Measurements from ENCODE around the gene LRRC25.

The LRRC25 gene

DNA sequence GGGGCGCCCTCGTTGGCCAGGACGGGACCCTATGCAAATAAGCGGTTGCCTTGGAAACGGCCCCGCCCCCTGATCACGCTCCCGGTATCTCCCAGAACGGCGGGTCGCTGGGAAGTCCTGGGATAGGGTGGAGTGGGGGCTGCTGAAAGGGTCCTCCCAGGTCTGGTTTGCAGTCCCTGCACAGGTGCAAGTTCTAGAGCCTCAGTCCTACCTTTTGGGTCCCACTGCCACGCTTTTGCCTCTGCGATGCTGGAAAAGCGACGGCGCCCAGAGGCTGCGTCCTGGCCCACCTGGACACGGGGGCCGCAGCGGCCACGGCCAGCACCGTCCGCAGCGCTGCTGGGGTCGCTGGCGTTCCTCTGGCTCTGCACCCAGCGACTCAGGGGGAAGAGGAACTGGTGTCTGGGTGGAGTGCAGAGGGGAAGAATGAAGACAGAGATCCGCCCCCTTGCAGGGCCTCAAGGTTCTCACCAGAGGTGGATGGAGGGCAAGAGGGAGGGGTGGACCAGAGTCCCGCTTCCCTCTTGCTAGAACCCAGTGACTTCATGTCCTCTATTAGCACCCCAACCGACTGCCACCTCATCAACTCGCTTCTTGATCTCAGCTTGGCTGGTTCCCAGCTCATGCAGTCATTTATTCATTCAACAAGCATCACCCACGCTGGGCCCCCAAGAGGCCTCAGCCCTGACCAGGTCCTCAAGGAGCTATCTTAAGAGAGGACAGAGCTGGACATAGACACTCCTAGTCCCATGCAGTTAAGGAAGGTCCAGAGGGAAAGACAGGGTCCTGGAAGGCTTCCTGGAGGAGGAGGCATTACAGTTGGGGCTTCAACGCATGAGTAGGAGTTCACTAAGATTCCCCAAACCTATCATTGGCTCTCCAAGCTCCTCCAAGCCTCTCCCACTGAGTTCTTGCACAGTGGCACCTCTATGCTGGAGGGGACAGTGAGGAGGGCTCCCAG, at the start of gene LRRC25:
LRRC25 (minus strand) TSS at position 381 of the 961 bp plus-strand sequence. CDS start 659 bp downstream, outside the sequence.
- peak; percentile 69 to 79 for DNase-seq

DNA sequence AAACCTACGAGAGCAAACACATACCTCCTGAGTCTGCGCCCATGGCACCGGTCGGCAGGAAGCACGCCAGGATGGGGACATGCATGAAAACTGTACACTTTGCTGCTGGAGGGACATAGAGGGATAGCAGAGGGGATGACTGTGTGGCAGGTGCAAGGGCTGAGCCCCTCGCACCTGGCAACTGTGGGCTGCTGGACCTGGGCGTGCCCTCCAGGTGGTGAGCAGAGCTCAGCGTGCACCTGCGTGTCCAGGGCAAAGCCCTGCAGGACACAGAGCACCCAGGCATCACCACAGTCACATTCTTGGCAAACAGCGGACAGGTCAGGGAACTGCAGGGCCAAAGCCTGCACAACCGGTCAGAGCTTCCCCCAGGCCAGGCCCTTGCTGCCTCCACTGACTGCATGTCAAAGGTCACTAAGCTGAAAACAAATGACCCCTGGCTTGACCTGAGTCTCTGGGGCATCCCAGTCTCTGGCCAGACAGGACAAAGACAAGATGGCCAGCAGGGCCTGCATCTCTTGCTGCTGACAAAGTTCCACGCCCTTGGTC, 49.5 kb upstream of the LRRC25 start:
- DNase-seq = no peak

DNA sequence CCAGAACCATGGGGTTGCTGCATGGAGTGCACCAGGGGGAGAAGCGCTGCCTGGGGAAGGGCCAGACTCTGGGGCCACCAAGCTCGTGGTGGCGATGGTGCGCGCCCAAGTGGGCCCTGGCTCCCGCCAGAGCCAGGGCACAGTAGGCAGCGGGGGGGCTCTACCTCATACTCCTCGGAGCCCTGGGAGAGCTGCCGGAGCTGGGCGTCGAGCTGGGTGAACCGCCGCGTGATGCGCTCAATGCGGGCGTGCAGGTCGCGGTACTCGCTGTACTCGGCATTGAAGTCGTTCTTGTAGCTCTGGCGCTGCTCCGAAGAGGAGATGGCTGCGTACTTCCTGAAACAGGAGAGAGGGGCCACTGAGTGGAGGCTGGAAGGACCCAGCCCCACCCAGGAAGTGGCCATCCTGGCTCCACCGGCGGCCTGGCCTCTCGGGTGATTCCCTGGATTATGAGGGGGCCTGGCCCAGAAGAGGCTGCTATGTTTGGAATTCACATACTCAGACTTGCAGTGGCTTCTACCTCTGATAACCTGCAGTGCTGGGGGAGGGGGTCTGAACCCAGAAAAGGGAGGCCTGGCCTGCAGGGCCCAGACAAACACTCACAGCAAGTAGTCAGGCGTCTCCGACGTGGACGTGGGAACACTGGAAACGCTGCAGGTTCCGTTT, 48.9 kb upstream of the LRRC25 start:
- no peak for DNase-seq

DNA sequence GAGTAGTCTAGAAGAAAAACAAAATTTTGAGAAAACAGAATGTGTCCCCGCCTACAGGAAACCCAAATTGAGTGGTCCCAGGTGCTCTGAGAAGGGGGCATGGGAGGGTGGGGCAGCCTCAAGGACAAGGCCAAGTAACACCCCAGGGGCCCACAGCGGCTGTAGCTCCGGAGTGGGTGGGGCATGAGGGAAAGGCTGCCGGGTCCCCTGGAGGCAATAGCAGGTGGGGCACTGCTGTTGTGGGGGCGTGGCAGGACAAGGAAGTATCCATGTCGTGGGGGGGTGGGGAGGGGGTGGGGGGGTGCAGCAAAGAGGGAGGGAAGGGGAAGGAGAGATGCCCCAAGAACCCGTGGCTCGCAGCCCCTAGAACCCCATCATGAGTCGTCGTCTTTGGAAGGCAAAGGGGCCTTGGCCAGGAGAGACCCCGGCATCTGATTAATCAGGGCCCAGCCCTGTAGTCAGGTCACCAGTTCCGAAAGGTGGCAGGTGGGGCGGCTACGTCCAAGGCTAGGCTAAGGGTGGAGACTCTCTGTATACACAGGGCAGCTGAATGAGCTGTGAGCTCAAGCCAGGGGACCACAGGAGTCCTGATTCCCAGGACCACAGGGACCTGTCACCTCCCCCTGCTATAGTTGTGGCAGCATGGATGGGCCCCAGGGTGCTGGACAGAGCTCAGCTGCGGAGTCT, 48.0 kb upstream of the LRRC25 start:
- DNase-seq = no peak

DNA sequence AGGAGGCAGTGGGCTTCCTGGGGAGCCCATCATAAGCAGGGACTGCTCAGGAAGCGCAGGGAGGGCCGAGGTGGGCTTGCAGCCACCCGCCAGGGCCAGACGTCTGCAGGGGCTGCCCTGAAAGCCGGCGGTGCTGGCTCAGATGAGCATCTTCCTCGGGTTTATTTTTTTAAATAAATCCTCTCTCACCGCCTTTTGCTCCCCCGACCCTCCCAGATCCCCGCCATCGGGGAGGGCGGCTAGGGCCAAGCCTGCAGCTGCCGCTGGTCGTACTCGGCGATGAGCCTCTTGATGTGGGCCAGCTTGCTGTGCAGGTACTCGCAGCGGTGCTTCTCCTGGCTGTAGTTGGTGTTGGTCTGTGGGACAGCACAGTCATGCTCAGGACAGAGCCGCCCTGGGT, 47.1 kb upstream of the LRRC25 start:
- no peak for DNase-seq

DNA sequence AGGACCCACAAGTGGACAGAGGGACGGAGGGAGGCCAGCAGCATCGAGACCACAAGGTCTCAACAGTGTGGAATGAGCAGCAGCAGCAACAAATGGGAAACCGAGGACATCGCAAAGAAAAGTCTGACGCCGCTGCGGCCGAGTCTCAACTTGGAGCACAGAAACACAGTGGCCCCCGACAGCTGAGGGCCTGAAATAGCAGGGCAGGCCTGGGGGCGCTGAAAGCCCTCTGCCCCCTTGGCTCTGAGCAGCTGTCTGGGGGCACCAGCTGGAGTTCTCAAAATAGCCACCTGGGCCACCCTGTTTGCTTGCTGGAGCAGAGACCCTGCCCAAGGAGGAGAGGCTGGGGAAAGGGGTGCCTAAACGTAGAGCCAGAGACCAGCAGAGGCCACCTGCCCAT, 46.4 kb upstream of the LRRC25 start:
- no peak for DNase-seq

DNA sequence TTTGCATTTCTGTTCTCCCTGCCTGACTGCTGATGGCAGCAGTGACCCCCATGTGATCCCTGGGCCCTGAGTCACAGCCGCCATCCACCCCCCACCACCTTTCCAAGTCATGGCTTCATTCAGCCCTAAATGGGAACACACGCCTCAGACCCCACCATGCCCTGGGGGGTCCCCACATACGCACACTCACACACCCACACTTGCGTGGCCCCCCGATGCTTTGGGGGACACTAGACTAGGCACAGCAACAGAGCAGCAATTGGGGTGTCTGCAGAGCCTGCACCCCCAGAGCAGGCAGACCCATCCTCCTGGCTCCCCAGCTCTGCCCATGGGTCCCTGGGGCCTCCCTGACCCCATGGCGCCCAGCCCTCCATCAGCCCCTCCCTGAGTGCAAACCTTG, 46.0 kb upstream of the LRRC25 start:
- no peak for DNase-seq

DNA sequence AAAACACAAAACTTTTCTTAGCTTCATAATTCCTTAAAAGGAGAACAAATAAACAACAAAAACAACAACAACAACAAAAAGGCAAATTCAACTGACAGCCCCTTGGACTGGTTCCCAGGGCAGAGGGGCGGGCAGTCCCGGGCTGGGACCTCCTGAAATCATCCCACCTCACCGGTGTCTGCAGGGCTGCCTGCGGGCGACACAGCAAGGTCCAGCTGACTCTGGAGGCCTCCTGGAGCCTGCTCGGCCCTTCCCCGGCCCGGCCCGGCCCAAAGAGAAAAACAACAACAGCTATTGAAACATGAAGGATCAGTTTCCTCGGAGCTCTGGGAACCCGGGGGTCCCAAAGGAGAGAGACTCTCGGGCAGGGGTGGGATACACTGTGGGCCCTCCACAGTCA, 45.5 kb upstream of the LRRC25 start:
- no peak for DNase-seq

DNA sequence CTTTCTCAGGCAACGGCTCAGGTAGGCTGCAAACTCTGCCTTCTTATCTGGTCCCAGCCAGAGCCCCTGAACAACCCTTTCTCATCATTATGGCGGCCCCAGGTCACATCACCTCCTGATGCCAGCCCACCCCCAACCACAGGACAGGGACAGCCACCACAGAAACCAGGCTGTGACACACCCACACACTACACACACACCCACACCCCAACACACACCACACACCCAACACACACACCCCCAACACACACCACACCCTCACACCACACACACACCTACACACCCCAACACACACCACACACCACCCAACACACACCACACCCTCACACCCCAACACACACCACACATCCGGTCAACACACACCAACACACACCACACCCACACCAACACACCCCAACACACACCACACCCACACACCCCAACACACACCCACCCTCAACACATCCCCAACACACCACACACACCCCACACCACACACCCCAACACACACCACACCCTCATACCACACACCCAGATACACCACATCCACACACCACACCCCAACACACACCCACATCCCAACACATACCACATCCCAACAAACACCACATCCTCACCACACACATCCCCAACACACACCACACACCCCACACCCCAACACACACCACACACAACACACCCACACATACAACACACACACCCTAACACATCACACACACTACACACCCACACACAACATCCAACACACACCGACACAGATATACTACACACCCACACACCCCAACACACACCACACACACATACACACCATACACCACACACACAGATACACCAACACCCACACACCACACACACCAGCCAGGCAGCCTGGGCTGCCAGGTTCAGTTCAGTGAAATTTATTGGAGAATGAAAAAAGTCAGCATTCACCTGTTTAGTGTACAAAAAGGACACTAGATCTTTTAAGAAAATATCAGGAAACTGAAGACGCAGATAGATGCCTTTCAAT, 44.7 kb upstream of the LRRC25 start:
- no peak for DNase-seq

DNA sequence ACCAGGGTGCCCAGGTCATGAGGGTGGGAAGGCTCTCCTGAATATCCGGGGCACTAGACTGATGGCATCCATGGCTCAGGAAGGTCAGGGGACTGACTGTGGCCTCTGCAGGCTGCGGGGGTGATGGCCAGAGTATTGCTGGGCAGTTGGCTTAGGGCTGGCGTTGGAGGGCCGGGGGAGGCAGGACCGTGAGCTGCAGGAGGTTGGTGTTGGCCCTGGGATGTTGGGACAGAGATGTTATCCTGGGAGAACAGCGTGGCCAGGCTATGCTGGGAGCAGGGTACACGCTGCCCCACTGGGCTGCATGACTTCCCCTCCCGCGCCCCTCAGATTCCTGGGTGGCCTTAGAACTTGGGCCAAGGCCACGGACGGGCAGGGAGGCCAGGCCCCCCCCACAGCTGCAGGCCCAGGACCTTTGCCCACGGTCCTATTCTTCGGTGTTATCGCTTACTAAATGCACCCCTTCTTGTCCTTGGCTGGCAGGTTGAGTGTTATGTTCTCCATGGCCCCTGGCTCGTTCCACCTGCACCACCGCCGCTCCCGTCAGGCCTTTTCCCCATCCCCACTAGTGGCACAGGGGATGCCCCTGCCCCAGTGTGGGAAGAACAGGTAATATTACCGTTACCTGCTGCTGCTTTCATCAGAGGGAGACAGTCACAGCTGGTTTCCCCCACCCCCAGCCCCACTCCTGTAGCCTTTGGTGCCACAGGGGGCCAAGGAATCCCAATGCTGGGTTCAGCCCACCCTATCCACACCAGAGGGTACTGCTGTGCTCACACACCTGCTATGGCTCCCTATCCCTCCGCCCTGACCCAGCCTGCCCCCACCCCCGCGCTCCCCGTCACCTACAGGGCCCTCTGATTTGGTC, 43.7 kb upstream of the LRRC25 start:
- DNase-seq = no peak

DNA sequence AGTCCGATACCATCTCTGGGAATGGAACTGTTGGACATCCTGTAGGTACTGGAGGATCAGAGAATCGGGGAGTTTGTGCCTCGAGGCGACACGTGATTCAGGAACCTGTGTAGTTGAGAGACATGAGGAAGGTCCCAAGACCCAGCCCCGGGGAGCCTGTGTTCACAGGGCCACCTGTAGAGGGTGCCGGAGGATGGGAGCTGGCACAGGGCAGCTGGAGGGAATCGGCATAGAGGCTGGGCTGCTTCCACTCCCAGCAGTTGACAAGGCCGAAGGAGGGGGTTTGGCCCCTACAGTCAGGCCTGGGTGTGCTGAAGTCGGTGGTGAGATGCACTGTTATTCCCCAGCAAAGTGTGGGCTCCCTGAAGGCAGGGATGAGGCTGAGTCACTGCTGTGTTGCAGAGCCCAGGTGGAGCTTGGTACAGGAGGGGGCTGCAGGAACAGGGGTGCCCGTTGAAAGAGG, 43.0 kb upstream of the LRRC25 start:
- DNase-seq = peak in 1 of 2 experiments; percentile 3

DNA sequence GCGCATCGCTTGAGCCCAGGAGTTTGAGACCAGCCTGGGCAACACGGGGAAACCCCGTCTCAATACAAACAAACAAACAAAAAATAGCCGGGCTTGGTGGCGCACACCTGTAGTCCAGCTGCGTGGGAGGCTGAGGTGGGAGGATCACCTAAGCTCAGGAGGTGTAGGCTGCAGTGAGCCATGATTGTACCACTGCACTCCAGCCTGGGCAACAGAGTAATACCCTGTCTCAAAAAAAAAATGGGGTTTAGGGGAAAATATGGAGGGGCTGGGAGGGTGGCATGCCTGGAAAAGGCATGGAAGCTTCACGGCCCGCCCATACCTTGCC, 42.5 kb upstream of the LRRC25 start:
- DNase-seq = no peak

DNA sequence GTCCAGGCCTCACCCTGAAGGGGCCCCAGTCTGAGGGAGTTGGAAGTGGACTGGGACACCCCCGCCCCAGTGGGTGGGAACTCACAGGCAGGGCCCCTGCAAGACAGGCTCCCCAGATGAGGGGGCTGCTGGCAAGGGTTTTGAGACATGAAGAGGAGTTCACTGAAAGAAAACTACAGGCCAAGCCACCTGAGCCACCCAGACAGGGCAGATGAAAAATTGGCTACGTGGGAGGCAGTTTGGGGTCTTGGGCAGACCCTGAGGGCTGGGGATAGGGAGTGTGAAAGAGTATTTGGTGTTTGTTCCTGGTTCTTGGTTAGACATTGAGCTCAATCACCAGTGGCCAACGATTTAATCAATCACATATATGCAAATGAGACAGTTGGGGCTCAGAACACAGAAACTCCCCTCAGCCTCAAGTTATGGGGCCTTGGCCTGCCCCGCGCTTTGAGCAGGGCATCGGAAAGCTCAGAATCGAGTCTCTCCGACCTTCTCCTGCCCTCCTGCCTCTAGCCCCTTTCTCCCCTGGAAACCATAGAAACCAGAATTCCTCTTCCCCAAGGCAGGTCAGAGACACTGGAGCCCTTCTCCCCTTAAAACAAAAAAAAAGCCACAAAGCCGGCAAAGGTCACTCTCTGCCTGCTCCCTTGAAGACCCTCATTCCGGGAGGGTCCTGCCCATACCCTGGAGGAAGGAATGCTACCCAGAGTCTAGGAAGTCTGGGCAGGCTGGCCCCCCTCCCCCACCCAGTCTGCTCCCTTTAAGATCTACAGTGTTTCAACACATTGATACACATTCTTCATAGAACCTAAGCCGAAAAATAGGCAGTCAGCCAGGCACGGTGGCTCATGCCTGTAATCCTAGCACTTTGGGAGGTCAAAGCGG, 41.8 kb upstream of the LRRC25 start:
- no peak for DNase-seq

DNA sequence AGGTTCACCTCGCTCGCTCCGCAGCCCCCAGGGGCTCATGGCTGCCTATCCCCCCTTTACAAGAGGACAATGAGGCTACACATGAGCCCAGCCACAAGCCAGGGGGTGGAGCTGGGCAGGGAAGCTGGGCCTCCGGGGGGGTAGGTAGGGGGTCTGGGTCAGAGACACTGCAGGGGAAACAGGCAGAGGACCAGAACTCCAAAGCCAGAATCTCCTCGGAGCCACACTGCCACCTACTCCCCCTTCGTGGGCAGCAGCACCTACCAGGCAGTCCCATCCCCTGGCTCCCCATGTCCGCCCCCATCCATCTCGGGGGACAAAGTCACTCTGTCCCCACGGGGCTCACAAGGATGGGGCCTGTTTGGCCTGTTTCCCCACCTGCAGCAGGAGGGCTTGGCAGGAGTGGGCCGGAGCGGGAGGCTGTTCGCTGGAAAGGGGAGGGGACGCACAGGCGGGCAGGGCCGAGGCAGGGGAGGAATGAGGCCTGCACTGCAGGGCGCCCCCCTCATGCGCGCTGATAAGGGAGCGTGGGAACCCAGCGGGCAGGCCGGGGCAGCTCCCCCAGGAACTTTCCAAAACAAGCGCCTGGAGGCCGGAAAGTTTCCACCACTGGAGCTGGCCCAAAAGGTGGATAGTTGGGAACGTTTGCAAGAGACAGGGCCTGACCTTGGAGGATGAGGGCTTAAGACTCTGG, 41.1 kb upstream of the LRRC25 start:
- no peak for DNase-seq

DNA sequence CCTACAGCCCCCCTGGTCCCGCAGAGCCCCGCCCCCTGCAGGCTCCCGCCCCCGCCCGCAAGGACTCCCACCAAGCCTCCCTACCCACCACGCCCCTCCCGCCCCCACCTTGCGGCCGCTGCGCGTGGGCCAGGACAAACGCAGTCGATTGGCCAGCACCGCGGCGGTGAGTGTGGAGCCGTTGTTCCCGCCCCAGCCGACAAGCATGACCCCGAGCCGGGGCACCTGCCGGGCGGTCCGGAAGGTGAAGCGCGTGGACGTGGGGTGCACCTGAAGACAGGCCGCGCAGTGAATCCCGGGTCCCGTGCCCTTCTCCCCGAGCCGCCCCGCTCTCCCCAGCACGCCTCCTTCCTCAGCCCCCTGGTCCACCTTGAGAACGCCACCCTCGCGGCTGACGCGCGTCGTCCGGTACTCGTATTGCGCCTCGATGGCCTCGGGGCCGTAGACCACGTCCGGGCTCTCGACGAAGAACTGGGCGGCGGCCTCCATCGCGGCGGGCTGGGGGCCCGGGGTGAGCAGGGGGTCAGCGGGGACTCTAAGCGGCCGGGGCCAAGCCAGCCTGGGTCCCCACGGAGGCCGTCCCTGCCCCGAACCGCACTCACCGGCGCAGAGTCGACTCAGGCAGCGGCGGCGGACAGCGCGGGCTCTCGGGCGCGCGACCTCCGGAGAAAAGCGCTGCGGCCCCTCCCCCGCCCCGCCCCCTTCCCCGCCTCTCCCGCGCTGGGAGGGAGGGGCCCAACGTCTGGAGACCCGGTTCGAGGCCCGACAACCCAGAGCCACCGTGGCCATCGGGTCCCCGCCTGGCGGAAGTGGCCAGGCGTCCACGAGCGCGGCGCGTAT, 40.3 kb upstream of the LRRC25 start, which contains the start of gene ISYNA1:
ISYNA1 (minus strand) TSS at position 643 of the 840 bp plus-strand sequence; CDS start at position 489, 154 bp downstream.
- DNase-seq = no peak

DNA sequence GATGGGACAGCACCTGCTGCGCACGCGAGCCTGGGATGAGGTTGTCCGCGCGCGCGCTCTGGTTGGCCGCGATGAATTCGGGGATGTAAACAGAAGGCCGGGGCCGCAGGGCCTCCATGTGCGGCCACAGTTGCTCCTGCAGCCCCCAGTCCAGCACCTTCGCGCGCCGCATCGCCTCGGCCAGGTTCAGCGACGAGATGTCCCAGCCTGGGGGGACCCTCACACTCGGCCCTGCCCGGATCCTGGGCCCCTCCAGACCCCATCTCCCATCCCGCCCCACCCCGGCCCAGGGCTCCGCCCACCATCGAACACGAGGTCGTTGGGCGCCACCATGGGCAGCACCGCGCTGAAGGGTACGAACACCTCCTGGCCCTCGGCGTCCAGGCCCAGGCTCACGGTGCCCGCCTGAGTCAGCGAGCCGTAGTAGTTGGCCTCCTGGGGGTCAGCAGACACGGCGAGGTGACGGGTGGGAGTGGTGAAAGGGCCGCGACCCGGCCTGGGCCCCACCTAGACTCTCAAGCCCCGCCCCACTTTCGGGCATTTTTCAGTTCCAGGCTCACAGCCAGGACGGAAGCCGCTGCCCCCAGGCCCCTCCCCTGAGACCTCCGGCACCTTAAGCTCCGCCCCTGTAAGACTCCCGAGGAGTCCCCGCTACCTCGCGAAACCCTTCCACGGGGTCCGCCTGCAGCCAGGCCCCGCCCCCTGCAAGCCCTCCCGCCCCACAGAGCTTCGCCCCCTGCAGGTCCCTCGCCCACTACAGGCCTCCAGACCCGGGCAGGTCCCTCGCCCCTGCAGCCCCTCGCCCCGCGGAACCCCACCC, 39.5 kb upstream of the LRRC25 start:
- DNase-seq = peak in 1 of 2 experiments; percentile 16
